KOPT-K1 (cell line): Measurements from ENCODE around the gene SSU72.
"Not testable (repeated sequence)": the region's sequence is repeated elsewhere in the genome, so short reads cannot be mapped to it uniquely, and the experiment has no call there.

Source experiments
- H3K27ac ChIP-seq: fragments of 200-600 bp; sonication (generic); 2 replicates; pipeline ENCODE4 v1.5.1; 2016; ENCODE audit warnings: antibody characterized with exemption, mild to moderate bottlenecking, low read depth, low read length; ENCODE audit not compliant: poor library complexity, severe bottlenecking
- H3K36me3 ChIP-seq: fragments of 200-600 bp; sonication (generic); 2 replicates; pipeline ENCODE4 v1.5.1; 2017; ENCODE audit warnings: antibody characterized with exemption, mild to moderate bottlenecking, low read length, moderate library complexity; ENCODE audit not compliant: insufficient read depth
- H3K9me3 ChIP-seq: fragments of 200-600 bp; sonication (generic); 2 replicates; pipeline ENCODE4 v1.5.1; 2017; ENCODE audit warnings: antibody characterized with exemption, low read length, mild to moderate bottlenecking; ENCODE audit not compliant: insufficient read depth, poor library complexity, severe bottlenecking

Gene SSU72

GRCh38 chr1:1528301-1529267 lies 46.1 kb downstream of the SSU72 start:
- H3K9me3 ChIP-seq = peaks cover 24% of the 10 kb centered on the region
- peaks cover 59% of the 10 kb centered on the region for H3K36me3 ChIP-seq
- H3K27ac ChIP-seq = no peak overlapping the region

- peaks cover 59% of the 10 kb centered on the region for H3K36me3 ChIP-seq
- no peak overlapping the region for H3K27ac ChIP-seq
- H3K9me3 ChIP-seq = peaks cover 22% of the 10 kb centered on the region
Observed at GRCh38 chr1:1527092-1527816, 47.4 kb downstream of the SSU72 start.

DNA sequence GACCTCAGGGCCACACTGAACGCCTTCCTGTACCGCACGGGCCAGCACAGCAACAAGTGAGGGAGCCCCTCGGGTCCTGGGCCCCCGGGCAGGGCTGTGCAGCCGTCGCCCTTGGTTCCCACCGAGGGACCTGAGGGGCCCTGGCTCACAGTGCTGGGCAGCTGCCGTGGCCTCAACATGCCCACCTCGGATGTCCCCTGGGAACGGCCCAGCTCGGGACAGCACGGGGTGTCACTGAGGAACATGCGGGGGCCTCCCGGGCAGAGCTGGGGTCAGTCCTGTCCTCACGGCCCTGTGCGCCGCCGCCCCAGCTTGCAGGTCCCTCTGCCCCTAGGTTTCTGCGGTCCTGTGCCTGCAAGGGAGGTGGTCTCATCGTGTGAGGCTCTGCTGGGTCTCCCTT lies 48.2 kb downstream of the SSU72 start:
- Histone ChIP-seq H3K9me3 (peaks cover 16% of the 10 kb centered on the region), H3K36me3 (peaks cover 60% of the 10 kb centered on the region)
- H3K27ac ChIP-seq = not testable (repeated sequence)

DNA sequence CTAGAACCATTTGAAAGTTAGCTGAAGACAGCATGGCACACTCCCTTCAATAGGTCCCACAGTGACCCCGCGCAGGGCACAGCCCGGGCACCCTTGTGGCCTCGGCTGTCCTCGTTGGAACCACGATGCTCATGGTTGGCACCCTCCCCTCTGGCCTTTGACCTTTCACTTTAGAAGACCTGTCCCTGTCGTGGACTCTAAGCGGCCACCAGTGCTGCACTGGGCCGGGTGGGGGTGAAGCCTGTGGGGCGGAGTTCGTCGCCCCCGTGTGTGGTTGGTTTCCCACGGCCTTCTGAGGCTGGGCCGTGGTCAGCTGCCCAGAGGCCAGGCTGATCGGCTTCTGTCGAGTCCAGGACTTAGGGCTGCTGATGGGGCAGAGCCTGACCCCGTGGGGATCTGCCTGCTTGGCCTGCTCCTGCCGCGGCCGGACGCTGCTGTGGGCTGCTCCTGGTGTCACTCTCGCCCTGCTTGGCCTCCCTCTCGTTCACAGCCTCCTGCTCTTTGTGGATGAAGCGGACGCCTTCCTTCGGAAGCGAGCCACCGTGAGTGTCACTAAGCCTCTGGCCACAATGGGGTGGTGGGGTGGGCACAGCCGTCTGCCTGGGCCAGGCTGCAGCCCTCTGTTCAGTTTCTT lies 49.8 kb downstream of the SSU72 start:
- not testable (repeated sequence) for H3K9me3 ChIP-seq, H3K27ac ChIP-seq
- peaks cover 65% of the 10 kb centered on the region for H3K36me3 ChIP-seq

DNA sequence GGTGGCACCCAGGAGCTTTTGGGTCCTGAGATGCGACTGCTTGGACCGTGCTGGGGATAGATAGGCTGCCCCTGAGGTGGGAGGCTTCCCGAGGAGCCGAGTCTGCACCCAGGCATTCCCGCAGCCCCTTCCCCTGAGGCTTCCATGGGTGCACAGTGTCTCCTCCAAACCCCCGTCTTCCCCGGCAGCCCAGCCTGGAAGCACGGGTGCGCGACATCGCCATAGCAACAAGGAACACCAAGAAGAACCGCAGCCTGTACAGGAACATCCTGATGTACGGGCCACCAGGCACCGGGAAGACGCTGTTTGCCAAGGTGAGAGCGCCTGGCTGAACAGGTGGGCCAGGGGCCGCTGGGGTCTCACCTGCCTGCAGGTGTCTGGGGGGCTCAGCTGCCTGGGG lies 51.0 kb downstream of the SSU72 start:
- H3K9me3 ChIP-seq, H3K27ac ChIP-seq: not testable (repeated sequence)
- H3K36me3 ChIP-seq = peaks cover 55% of the 10 kb centered on the region

DNA sequence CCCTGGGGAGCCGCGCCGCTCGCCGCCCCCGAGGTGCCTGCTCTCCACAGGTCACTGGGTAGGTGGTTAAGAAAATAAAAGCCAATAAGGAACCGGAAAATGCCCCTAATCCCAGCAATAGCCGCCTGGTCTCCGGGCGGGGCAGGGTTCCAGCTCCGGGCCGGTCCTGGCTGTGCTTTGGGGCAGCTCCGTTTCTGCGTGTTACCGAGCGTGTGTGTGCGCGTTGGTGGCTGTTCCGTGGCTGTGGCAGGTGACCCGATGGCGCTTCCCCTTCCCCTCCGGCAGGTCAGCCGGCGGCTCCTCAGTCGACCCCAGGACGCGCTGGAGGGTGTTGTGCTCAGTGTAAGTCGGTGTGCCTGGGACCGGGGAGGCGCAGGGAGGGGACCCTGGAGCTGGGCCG lies 51.4 kb downstream of the SSU72 start:
- peaks cover 55% of the 10 kb centered on the region for H3K36me3 ChIP-seq
- not testable (repeated sequence) for H3K27ac ChIP-seq, H3K9me3 ChIP-seq

DNA sequence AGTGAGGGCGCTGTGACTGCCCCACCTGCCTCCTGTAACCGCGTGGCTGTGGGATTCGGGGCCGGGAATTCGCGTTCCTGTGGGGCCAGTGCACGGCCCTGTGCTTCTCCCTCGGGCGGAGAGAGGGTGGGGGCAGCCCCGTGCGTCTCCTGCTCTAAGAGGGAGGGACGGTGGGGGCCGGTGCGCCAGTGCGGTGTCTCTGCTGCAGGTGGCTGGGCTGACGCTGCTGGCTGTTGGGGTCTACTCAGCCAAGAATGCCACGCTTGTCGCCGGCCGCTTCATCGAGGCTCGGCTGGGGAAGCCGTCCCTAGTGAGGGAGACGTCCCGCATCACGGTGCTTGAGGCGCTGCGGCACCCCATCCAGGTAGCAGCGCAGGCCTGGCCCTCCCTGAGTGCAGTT lies 52.1 kb downstream of the SSU72 start:
- H3K27ac ChIP-seq, H3K9me3 ChIP-seq: not testable (repeated sequence)
- H3K36me3 ChIP-seq = peaks cover 54% of the 10 kb centered on the region

GRCh38 chr1:1521331-1521730 lies 53.3 kb downstream of the SSU72 start:
- Histone ChIP-seq H3K36me3 (peaks cover 48% of the 10 kb centered on the region), H3K9me3 (no peaks in the 10 kb centered on the region), H3K27ac (no peak overlapping the region)

GRCh38 chr1:1519805-1520505 lies 54.7 kb downstream of the SSU72 start:
- peaks cover 46% of the 10 kb centered on the region for H3K36me3 ChIP-seq
- H3K9me3 ChIP-seq = not testable (repeated sequence)

GRCh38 chr1:1518621-1519007 lies 56.0 kb downstream of the SSU72 start:
- H3K9me3 ChIP-seq, H3K27ac ChIP-seq: not testable (repeated sequence)
- H3K36me3 ChIP-seq = peaks cover 48% of the 10 kb centered on the region

More at GRCh38 chr1:1519805-1520505, 54.7 kb downstream of the SSU72 start:
- not testable (repeated sequence) for H3K27ac ChIP-seq

GRCh38 chr1:1517973-1518620 lies 56.6 kb downstream of the SSU72 start:
- Histone ChIP-seq H3K36me3 (peaks cover 48% of the 10 kb centered on the region), H3K27ac (no peak overlapping the region), H3K9me3 (no peaks in the 10 kb centered on the region)

DNA sequence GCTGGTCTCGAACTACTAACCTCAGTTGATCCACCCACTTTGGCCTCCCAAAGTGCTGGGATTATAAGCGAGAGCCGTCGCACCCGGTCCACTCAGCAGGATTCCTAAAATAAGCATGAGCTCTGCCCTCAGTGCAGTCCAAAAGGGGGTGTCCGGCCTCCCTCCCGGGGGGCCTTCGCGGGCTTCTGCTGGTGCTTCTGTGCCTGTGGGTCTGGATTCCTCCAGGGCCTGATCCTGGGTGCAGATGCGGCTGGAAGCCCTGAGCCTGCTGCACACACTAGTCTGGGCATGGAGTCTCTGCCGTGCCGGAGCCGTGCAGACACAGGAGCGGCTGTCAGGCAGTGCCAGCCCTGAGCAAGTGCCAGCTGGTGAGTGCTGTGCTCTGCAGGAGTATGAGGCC lies 57.7 kb downstream of the SSU72 start:
- not testable (repeated sequence) for H3K9me3 ChIP-seq, H3K27ac ChIP-seq
- H3K36me3 ChIP-seq = peaks cover 43% of the 10 kb centered on the region

- not testable (repeated sequence) for H3K27ac ChIP-seq, H3K9me3 ChIP-seq
- H3K36me3 ChIP-seq = peaks cover 22% of the 10 kb centered on the region; the same call in 1 of the 2 replicates
Observed at GRCh38 chr1:1514376-1514775, 60.3 kb downstream of the SSU72 start.

DNA sequence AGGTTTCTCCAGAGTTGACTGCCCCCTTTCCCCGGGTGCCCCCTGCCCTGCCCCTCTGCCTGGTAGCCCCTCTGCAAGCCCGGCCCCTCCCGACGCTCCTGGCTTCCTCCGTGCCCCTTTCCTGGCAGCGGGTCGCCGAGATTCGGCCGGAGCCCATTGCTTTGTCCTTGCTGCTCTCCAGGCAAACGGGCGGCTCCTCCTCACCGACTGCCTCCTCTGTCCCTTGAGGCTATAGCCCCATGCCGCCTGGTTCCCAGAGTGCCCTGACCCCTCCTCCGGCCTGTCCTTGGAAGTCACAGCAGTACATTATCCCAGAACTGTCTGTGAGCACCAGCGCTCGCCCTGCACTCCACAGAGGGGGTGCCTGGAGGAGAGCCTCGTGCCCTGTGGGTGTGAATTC lies 61.0 kb downstream of the SSU72 start:
- H3K36me3 ChIP-seq = peaks cover 20% of the 10 kb centered on the region; the same call in 1 of the 2 replicates
- not testable (repeated sequence) for H3K27ac ChIP-seq, H3K9me3 ChIP-seq
